DOHH2 (cell line): ENCODE results near the gene ENTPD1.
"Not testable (repeated sequence)": the region's sequence is repeated elsewhere in the genome, so short reads cannot be mapped to it uniquely, and the experiment has no call there.

Experiments used
- H3F3A ChIP-seq: fragments of 200-600 bp; sonication (generic), shearing (Covaris generic); 2 replicates; pipeline ENCODE4 v1.6.0; 2016; ENCODE audit warnings: antibody characterized with exemption, mild to moderate bottlenecking; ENCODE audit not compliant: control insufficient read depth, insufficient read depth
- H3K27ac ChIP-seq: fragments of 200-600 bp; sonication (generic); 2 replicates; pipeline ENCODE4 v1.5.1; 2014; ENCODE audit warnings: low read depth, mild to moderate bottlenecking, low read length, moderate library complexity
- H3K27me3 ChIP-seq: fragments of 200-600 bp; sonication (generic); 2 replicates; pipeline ENCODE4 v1.6.1; 2014; ENCODE audit warnings: mild to moderate bottlenecking, low read length, mixed read lengths; ENCODE audit not compliant: control insufficient read depth
- H3K36me3 ChIP-seq: fragments of 200-600 bp; sonication (generic); 2 replicates; pipeline ENCODE4 v1.6.1; 2014; ENCODE audit warnings: mild to moderate bottlenecking, low read length, moderate library complexity, mixed read lengths; ENCODE audit not compliant: control insufficient read depth
- H3K4me1 ChIP-seq: fragments of 200-600 bp; sonication (generic); 2 replicates; pipeline ENCODE4 v1.6.1; 2014; ENCODE audit warnings: mild to moderate bottlenecking, low read length, mixed read lengths; ENCODE audit not compliant: control insufficient read depth
- H3K4me2 ChIP-seq: fragments of 200-600 bp; sonication (generic); 2 replicates; pipeline ENCODE4 v1.6.0; 2014; ENCODE audit warnings: mild to moderate bottlenecking, low read length, moderate library complexity
- H3K4me3 ChIP-seq: fragments of 200-600 bp; sonication (generic); 2 replicates; pipeline ENCODE4 v1.5.1; 2014; ENCODE audit warnings: mild to moderate bottlenecking, low read length, mixed read lengths
- H3K79me2 ChIP-seq: fragments of 200-600 bp; sonication (generic); 2 replicates; pipeline ENCODE4 v1.6.1; 2014; ENCODE audit warnings: mild to moderate bottlenecking, low read length, mixed read lengths; ENCODE audit not compliant: control insufficient read depth
- H3K9me2 ChIP-seq: fragments of 200-600 bp; sonication (generic); replicated peaks from 2 replicates; pipeline ENCODE4 v1.6.1; 2014; ENCODE audit warnings: mild to moderate bottlenecking, low read length, mixed read lengths; ENCODE audit not compliant: control insufficient read depth
- H3K9me3 ChIP-seq: fragments of 200-600 bp; sonication (generic); 2 replicates; pipeline ENCODE4 v1.6.1; 2014; ENCODE audit warnings: antibody characterized with exemption, low read length, mixed read lengths; ENCODE audit not compliant: control insufficient read depth, insufficient read depth
- H4K20me1 ChIP-seq: fragments of 200-600 bp; sonication (generic); 2 replicates; pipeline ENCODE4 v1.6.0; 2014; ENCODE audit warnings: low read depth, mild to moderate bottlenecking, antibody characterized with exemption, low read length, moderate library complexity; ENCODE audit not compliant: control insufficient read depth, insufficient read depth
- EZH2phosphoT487 ChIP-seq: fragments of 200-600 bp; sonication (generic); IDR thresholded peaks from 2 replicates; pipeline ENCODE4 v1.6.1; 2017; ENCODE audit warnings: borderline replicate concordance, mild to moderate bottlenecking, antibody characterized with exemption, low read length, moderate library complexity, mixed read lengths
- TF ChIP-seq, protein P1 (sequence below): fragments of 200-600 bp; sonication (generic); IDR thresholded peaks from one replicate; pipeline ENCODE4 v1.5.1; 2014; ENCODE audit warnings: antibody characterized with exemption, mild to moderate bottlenecking, low read depth, low read length; ENCODE audit not compliant: poor library complexity, severe bottlenecking

Gene ENTPD1

DNA sequence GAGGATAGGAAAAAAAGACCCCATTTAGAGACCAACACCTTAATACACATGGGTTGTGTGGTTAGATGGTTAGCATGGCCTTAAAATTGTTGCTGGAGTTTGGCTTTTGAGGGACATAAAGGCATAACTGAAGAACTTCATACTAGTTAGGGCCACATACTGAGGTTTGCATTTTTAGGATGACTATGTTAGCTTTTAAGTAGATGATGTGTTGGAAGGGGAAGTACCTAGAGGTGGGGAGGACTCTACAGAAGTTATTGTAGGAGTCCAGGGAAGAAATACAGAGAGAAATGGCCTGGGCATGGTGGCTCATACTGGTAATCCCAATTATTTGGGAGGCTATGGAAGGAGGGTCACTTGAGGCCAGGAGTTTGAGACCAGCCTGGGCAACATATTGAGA is 40.5 kb downstream of the ENTPD1 start:
- no peak for TF ChIP-seq EZH2phosphoT487
- TF ChIP-seq, protein P1, sequence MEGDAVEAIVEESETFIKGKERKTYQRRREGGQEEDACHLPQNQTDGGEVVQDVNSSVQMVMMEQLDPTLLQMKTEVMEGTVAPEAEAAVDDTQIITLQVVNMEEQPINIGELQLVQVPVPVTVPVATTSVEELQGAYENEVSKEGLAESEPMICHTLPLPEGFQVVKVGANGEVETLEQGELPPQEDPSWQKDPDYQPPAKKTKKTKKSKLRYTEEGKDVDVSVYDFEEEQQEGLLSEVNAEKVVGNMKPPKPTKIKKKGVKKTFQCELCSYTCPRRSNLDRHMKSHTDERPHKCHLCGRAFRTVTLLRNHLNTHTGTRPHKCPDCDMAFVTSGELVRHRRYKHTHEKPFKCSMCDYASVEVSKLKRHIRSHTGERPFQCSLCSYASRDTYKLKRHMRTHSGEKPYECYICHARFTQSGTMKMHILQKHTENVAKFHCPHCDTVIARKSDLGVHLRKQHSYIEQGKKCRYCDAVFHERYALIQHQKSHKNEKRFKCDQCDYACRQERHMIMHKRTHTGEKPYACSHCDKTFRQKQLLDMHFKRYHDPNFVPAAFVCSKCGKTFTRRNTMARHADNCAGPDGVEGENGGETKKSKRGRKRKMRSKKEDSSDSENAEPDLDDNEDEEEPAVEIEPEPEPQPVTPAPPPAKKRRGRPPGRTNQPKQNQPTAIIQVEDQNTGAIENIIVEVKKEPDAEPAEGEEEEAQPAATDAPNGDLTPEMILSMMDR, result no peak
- no peaks in the 10 kb centered on the region for H3F3A ChIP-seq

DNA sequence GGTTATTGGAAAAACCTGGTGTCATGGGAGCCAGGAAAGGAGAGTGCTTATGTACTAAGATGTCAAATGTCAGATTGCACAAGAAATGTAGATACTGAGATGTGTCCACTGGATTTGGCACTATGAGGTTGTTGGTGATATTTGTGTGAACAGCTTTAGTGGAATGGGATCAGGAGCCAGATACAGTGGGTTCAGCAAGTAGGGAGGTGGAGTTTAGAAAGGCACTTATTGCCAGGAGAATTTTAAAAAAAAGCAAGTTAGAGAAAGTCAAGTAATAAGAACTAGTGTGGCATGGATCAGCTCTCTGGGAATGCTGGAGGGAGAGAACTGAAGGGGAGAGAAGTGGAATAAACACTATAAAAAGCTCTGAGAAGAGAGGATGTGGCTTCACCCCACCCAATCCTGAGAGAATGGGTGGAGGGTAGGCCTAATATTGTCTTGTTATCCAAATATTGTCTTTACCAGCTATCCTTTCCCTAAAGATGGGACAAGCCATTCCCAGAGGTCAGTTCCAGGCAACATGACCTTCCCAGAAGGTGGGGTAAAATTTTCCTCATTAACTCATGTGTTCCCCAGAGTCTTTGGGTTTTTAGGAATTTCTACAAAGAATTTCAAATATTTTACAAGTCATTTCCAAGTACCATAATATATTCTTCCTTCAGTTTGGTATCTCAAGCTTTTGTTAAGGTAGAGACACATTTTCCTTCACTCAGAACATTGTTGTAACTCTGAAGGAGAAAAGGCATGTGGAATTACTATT is 42.3 kb downstream of the ENTPD1 start:
- no peak for TF ChIP-seq EZH2phosphoT487
- TF ChIP-seq, protein P1, result no peak
- no peaks in the 10 kb centered on the region for H3F3A ChIP-seq
- no peak overlapping the region for H3K4me2 ChIP-seq
- H4K20me1 ChIP-seq, result no peaks in the 10 kb centered on the region
- no peaks in the 10 kb centered on the region for H3K79me2 ChIP-seq
- H3K9me2 ChIP-seq, result no peaks in the 10 kb centered on the region
- H3K4me3 ChIP-seq, result no peak overlapping the region
- no peaks in the 10 kb centered on the region for H3K9me3 ChIP-seq
- no peaks in the 10 kb centered on the region for H3K27me3 ChIP-seq
- no peaks in the 10 kb centered on the region for H3K36me3 ChIP-seq
- peaks cover 6% of the 10 kb centered on the region for H3K4me1 ChIP-seq
- no peak overlapping the region for H3K27ac ChIP-seq

More for the DNA sequence above, 40.5 kb downstream of the ENTPD1 start:
- Histone ChIP-seq H3K4me3 (no peak overlapping the region), H3K79me2 (no peaks in the 10 kb centered on the region), H3K4me2 (no peak overlapping the region), H3K36me3 (no peaks in the 10 kb centered on the region), H3K4me1 (peaks cover 12% of the 10 kb centered on the region), H3K27me3 (no peaks in the 10 kb centered on the region), H4K20me1 (no peaks in the 10 kb centered on the region), H3K9me3 (no peaks in the 10 kb centered on the region), H3K27ac (no peak overlapping the region), H3K9me2 (no peaks in the 10 kb centered on the region)

DNA sequence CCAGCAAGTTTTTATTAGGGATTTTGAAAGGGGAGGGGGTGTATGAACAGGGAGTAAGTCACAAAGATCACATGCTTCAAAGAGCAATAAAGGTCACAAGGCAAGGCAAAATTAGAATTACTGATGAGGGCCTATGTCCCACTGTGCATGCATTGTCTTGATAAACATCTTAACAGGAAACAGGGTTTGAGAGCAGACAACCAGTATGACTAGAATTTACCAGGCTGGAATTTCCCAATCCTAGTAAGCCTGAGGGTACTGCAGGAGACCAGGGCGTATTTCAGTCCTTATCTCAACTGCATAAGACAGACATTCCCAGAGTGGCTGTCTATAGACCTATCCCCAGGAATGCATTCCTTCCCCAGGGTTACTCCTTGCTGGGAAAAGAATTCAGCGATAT is 44.3 kb downstream of the ENTPD1 start:
- not testable (repeated sequence) for H3K4me1 ChIP-seq, H3K79me2 ChIP-seq, H3K9me2 ChIP-seq, H3K27me3 ChIP-seq, H3F3A ChIP-seq, H3K4me2 ChIP-seq, H3K27ac ChIP-seq, H3K36me3 ChIP-seq, H3K9me3 ChIP-seq, H4K20me1 ChIP-seq, H3K4me3 ChIP-seq

DNA sequence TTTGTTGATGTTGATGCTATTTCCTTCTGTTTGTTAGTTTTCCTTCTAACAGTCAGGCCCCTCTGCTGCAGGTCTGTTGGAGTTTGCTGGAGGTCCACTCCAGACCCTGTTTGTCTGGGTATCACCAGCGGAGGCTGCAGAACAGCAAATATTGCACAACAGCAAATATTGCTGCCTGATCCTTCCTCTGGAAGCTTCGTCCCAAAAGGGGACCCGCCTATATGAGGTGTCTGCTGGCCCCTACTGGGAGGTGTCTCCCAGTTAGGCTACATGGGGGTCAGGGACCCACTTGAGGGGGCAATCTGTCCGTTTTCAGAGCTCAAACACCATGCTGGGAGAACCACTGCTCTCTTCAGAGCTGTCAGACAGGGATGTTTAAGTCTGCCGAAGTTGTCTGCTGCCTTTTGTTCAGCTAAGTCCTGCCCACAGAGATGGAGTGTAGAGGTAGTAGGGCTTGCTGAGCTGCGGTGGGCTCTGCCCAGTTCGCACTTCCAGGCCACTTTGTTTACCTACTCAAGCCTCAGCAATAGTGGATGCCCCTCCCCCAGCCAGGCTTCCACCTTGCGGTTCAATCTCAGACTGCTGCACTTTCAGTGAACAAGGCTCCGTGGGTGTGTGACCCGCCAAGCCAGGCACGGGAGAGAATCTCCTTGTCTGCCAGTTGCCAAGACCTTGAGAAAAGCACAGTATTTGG is 50.9 kb downstream of the ENTPD1 start:
- H3K4me2 ChIP-seq, H3K27me3 ChIP-seq, H3K4me3 ChIP-seq, H3K9me3 ChIP-seq, H3F3A ChIP-seq, H3K36me3 ChIP-seq, H4K20me1 ChIP-seq, H3K9me2 ChIP-seq, H3K27ac ChIP-seq, H3K79me2 ChIP-seq, H3K4me1 ChIP-seq: not testable (repeated sequence)

DNA sequence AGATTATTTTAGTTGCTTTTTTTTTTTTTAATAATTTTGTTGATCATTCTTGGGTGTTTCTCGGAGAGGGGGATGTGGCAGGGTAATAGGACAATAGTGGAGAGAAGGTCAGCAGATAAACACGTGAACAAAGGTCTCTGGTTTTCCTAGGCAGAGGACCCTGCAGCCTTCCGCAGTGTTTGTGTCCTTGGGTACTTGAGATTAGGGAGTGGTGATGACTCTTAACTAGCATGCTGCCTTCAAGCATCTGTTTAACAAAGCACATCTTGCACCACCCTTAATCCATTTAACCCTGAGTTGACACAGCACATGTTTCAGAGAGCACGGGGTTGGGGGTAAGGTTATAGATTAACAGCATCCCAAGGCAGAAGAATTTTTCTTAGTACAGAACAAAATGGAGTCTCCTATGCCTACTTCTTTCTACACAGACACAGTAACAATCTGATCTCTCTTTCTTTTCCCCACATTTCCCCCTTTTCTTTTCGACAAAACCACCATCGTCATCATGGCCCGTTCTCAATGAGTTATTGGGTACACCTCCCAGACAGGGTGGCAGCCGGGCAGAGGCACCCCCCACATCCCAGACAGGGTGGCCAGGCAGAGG is 52.8 kb downstream of the ENTPD1 start:
- H3K27ac ChIP-seq, H3K9me3 ChIP-seq, H3F3A ChIP-seq, H3K27me3 ChIP-seq, H3K9me2 ChIP-seq, H4K20me1 ChIP-seq, H3K36me3 ChIP-seq, H3K4me1 ChIP-seq, H3K4me3 ChIP-seq, H3K79me2 ChIP-seq, H3K4me2 ChIP-seq: not testable (repeated sequence)
